ENCODE measurements around the gene COX7C. TPM values are rescaled to one million over a fixed set of nuclear protein-coding genes. Genes with fewer than 3 reads are reported as not detected.
A peak's percentile ranks its signal among the peaks of the same experiment; 100 is the strongest.

The COX7C gene
- total RNA-seq, 1 experiment from 2014 or later, result 859 TPM

GRCh38 chr5:86613455-86613854 lies 4.3 kb upstream of the COX7C start:
- Mint-ChIP-seq H3K4me1 (ENCODE audit: low read depth, unreplicated experiment) (peaks cover 8% of the 10 kb centered on the region), H3K9me3 (ENCODE audit: low read depth, unreplicated experiment) (peaks cover 6% of the 10 kb centered on the region), H3K27ac (ENCODE audit: unreplicated experiment) (no peak overlapping the region), H3K4me3 (ENCODE audit: low read depth, unreplicated experiment) (no peak overlapping the region), H3K27me3 (ENCODE audit: unreplicated experiment) (no peaks in the 10 kb centered on the region), H3K36me3 (ENCODE audit: insufficient read depth, unreplicated experiment) (peaks cover 10% of the 10 kb centered on the region)
- no peak for TF ChIP-seq CTCF (IDR thresholded peaks at IDR 0.05; ENCODE audit: unreplicated experiment)
- BruUV-seq (replicated peaks), result no TSS peak
- intact Hi-C loops (cut with micrococcal nuclease; ENCODE audit: unreplicated experiment), result no loop called here
- DNase-seq, result no peak
- CTCF ChIA-PET, result no interaction called here

DNA sequence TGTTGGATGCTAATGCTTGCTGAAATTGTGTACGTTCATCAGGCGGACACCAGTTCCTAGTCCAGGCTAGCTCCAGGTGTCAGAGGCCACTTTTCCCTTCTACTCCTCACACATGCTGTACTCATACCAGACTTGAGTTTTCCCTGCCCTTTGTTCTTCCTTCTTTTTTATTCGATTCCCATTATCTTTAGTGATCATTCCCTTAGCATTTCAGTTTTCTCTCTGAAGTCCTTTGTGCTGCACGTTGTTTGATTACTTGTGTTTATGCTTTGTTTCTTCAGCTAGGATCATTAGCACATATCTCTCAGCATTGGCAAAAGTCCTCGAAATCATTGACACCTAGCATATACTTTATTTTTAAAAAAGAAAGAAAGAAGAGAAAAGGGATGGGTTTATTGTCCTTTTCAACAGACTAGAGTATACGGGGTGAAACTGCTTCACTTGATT lies 409 bp upstream of the COX7C start:
- peaks cover 49% of the 10 kb centered on the region for H3K36me3 Mint-ChIP-seq (ENCODE audit: insufficient read depth, unreplicated experiment)
- H3K27me3 Mint-ChIP-seq (ENCODE audit: unreplicated experiment), result no peaks in the 10 kb centered on the region
- peak overlapping the region; percentile 98 for H3K4me3 Mint-ChIP-seq (ENCODE audit: low read depth, unreplicated experiment)
- CTCF ChIA-PET, result no interaction called here
- intact Hi-C loops (cut with micrococcal nuclease; ENCODE audit: unreplicated experiment), result no loop called here
- DNase-seq, result no peak
- TF ChIP-seq CTCF (IDR thresholded peaks at IDR 0.05; ENCODE audit: unreplicated experiment), result no peak
- H3K4me1 Mint-ChIP-seq (ENCODE audit: low read depth, unreplicated experiment), result peaks cover 8% of the 10 kb centered on the region
- H3K9me3 Mint-ChIP-seq (ENCODE audit: low read depth, unreplicated experiment), result peaks cover 2% of the 10 kb centered on the region
- BruUV-seq (replicated peaks), result no TSS peak
- H3K27ac Mint-ChIP-seq (ENCODE audit: unreplicated experiment), result peak overlapping the region; percentile 96

- Mint-ChIP-seq H3K4me3 (ENCODE audit: low read depth, unreplicated experiment) (no peak overlapping the region), H3K9me3 (ENCODE audit: low read depth, unreplicated experiment) (peaks cover 2% of the 10 kb centered on the region), H3K27ac (ENCODE audit: unreplicated experiment) (no peak overlapping the region), H3K27me3 (ENCODE audit: unreplicated experiment) (no peaks in the 10 kb centered on the region), H3K36me3 (ENCODE audit: insufficient read depth, unreplicated experiment) (peaks cover 39% of the 10 kb centered on the region), H3K4me1 (ENCODE audit: low read depth, unreplicated experiment) (no peaks in the 10 kb centered on the region)
- TF ChIP-seq CTCF (IDR thresholded peaks at IDR 0.05; ENCODE audit: unreplicated experiment), result no peak
- no TSS peak for BruUV-seq (replicated peaks)
- no peak for DNase-seq
- CTCF ChIA-PET, result no interaction called here
- intact Hi-C loops (cut with micrococcal nuclease; ENCODE audit: unreplicated experiment), result no loop called here
Measured at GRCh38 chr5:86623785-86624483, 6.2 kb downstream of the COX7C start.

- TF ChIP-seq CTCF (IDR thresholded peaks at IDR 0.05; ENCODE audit: unreplicated experiment), result no peak
- H3K4me1 Mint-ChIP-seq (ENCODE audit: low read depth, unreplicated experiment), result no peaks in the 10 kb centered on the region
- H3K36me3 Mint-ChIP-seq (ENCODE audit: insufficient read depth, unreplicated experiment), result peaks cover 27% of the 10 kb centered on the region
- H3K4me3 Mint-ChIP-seq (ENCODE audit: low read depth, unreplicated experiment), result no peak overlapping the region
- DNase-seq, result no peak
- CTCF ChIA-PET, result interaction anchor here (0.5 kb wide), 1 partner anchor 292 kb away, joined by 3 read pairs; no protein-coding TSS in a partner anchor
- H3K9me3 Mint-ChIP-seq (ENCODE audit: low read depth, unreplicated experiment), result peaks cover 2% of the 10 kb centered on the region
- no peaks in the 10 kb centered on the region for H3K27me3 Mint-ChIP-seq (ENCODE audit: unreplicated experiment)
- intact Hi-C loops (cut with micrococcal nuclease; ENCODE audit: unreplicated experiment), result no loop called here
- BruUV-seq (replicated peaks), result no TSS peak
- H3K27ac Mint-ChIP-seq (ENCODE audit: unreplicated experiment), result no peak overlapping the region
Measured at GRCh38 chr5:86625148-86625547, 7.4 kb downstream of the COX7C start.
